Activated naive CD8-positive, alpha-beta T cell treated with anti-CD3 and anti-CD28 coated beads, Interleukin-2, amount 50 U/mL, for 24 hours (primary cell): ENCODE results near the gene GNB3.

ENCODE experiments used
- ATAC-seq: fragments of 150-1000 bp; cut with Tn5 transposase; one replicate; pipeline ENCODE4 v1.10.0; 2021
- DNase-seq: peaks from one replicate; pipeline ENCODE4 v3.0.0; 2021
- H3K27ac Mint-ChIP-seq: one replicate; pipeline ENCODE4 v1.8.0; 2021; ENCODE audit warnings: mild to moderate bottlenecking, mixed read lengths
- H3K27me3 Mint-ChIP-seq: one replicate; pipeline ENCODE4 v1.8.0; 2021; ENCODE audit warnings: mixed read lengths
- H3K36me3 Mint-ChIP-seq: one replicate; pipeline ENCODE4 v1.8.0; 2021; ENCODE audit warnings: low read depth, mixed read lengths
- H3K4me1 Mint-ChIP-seq: one replicate; pipeline ENCODE4 v1.8.0; 2021; ENCODE audit warnings: mixed read lengths
- H3K4me3 Mint-ChIP-seq: one replicate; pipeline ENCODE4 v1.8.0; 2021; ENCODE audit warnings: mild to moderate bottlenecking, moderate library complexity, mixed read lengths
- H3K9me3 Mint-ChIP-seq: one replicate; pipeline ENCODE4 v1.8.0; 2021; ENCODE audit warnings: mixed read lengths

The GNB3 gene

GRCh38 chr12:6840761-6841515 is at the start of gene GNB3:
TSS of gene GNB3 (plus strand) at chr12:6840925. CDS start at chr12:6841288, 363 bp downstream.
- DNase-seq = no peak
- no peaks in the 10 kb centered on the region for H3K4me1 Mint-ChIP-seq
- H3K9me3 Mint-ChIP-seq = no peaks in the 10 kb centered on the region
- H3K27ac Mint-ChIP-seq = no peak within 1 kb of the TSS
- no peak within 1 kb of the TSS for H3K4me3 Mint-ChIP-seq
- H3K27me3 Mint-ChIP-seq = no peaks in the 10 kb centered on the region
- H3K36me3 Mint-ChIP-seq = no peaks in the 10 kb centered on the region
- no peak for ATAC-seq

- peak overlapping the region; percentile 55 for H3K4me3 Mint-ChIP-seq
- H3K9me3 Mint-ChIP-seq = no peaks in the 10 kb centered on the region
- ATAC-seq (peak; percentile 55), DNase-seq (peak; percentile 42)
- no peaks in the 10 kb centered on the region for H3K36me3 Mint-ChIP-seq
- peak overlapping the region; percentile 58 for H3K27ac Mint-ChIP-seq
- peaks cover 9% of the 10 kb centered on the region for H3K27me3 Mint-ChIP-seq
- H3K4me1 Mint-ChIP-seq = peaks cover 49% of the 10 kb centered on the region
Observed at GRCh38 chr12:6791931-6792520, 48.7 kb upstream of the GNB3 start.

- no peak for DNase-seq
- peak; percentile 59 for ATAC-seq
- H3K4me1 Mint-ChIP-seq = peaks cover 45% of the 10 kb centered on the region
Observed at GRCh38 chr12:6792522-6793201, 48.1 kb upstream of the GNB3 start.

GRCh38 chr12:6795088-6795487 is 45.6 kb upstream of the GNB3 start:
- ATAC-seq (no peak), DNase-seq (no peak)
- Mint-ChIP-seq H3K4me3 (no peak overlapping the region), H3K9me3 (no peaks in the 10 kb centered on the region), H3K4me1 (peaks cover 28% of the 10 kb centered on the region), H3K27me3 (peaks cover 21% of the 10 kb centered on the region), H3K36me3 (no peaks in the 10 kb centered on the region), H3K27ac (no peak overlapping the region)

More at GRCh38 chr12:6792522-6793201, 48.1 kb upstream of the GNB3 start:
- Mint-ChIP-seq H3K36me3 (no peaks in the 10 kb centered on the region), H3K27ac (peak overlapping the region; percentile 58), H3K4me3 (peak overlapping the region; percentile 55), H3K9me3 (no peaks in the 10 kb centered on the region), H3K27me3 (peaks cover 13% of the 10 kb centered on the region)

GRCh38 chr12:6796576-6796975 is 44.1 kb upstream of the GNB3 start:
- Mint-ChIP-seq H3K36me3 (no peaks in the 10 kb centered on the region), H3K27ac (no peak overlapping the region), H3K27me3 (peaks cover 21% of the 10 kb centered on the region), H3K9me3 (no peaks in the 10 kb centered on the region), H3K4me1 (peaks cover 19% of the 10 kb centered on the region), H3K4me3 (no peak overlapping the region)
- DNase-seq (no peak), ATAC-seq (no peak)

- no peak overlapping the region for H3K4me3 Mint-ChIP-seq
Observed at GRCh38 chr12:6799147-6799546, 41.6 kb upstream of the GNB3 start.

GRCh38 chr12:6807170-6807569 is 33.6 kb upstream of the GNB3 start:
- DNase-seq (no peak), ATAC-seq (no peak)
- Mint-ChIP-seq H3K4me3 (no peak overlapping the region), H3K4me1 (peaks cover 6% of the 10 kb centered on the region), H3K27me3 (no peaks in the 10 kb centered on the region), H3K27ac (no peak overlapping the region), H3K9me3 (no peaks in the 10 kb centered on the region), H3K36me3 (no peaks in the 10 kb centered on the region)

More at GRCh38 chr12:6799147-6799546, 41.6 kb upstream of the GNB3 start:
- ATAC-seq (no peak), DNase-seq (no peak)
- no peak overlapping the region for H3K27ac Mint-ChIP-seq
- peaks cover 16% of the 10 kb centered on the region for H3K27me3 Mint-ChIP-seq
- H3K4me1 Mint-ChIP-seq = no peaks in the 10 kb centered on the region
- H3K9me3 Mint-ChIP-seq = no peaks in the 10 kb centered on the region
- no peaks in the 10 kb centered on the region for H3K36me3 Mint-ChIP-seq

- Mint-ChIP-seq H3K9me3 (no peaks in the 10 kb centered on the region), H3K27ac (no peak overlapping the region), H3K36me3 (no peaks in the 10 kb centered on the region), H3K27me3 (peaks cover 2% of the 10 kb centered on the region), H3K4me1 (peaks cover 6% of the 10 kb centered on the region), H3K4me3 (no peak overlapping the region)
- ATAC-seq = no peak
- DNase-seq = no peak
Observed at GRCh38 chr12:6809056-6809455, 31.7 kb upstream of the GNB3 start.

GRCh38 chr12:6810758-6811157 is 30.0 kb upstream of the GNB3 start:
- Mint-ChIP-seq H3K27ac (no peak overlapping the region), H3K27me3 (peaks cover 9% of the 10 kb centered on the region), H3K36me3 (no peaks in the 10 kb centered on the region), H3K4me3 (no peak overlapping the region), H3K9me3 (no peaks in the 10 kb centered on the region), H3K4me1 (peaks cover 6% of the 10 kb centered on the region)
- DNase-seq = no peak
- ATAC-seq = no peak

- ATAC-seq (no peak), DNase-seq (no peak)
- H3K27me3 Mint-ChIP-seq = peaks cover 9% of the 10 kb centered on the region
- no peak overlapping the region for H3K4me3 Mint-ChIP-seq
- peaks cover 6% of the 10 kb centered on the region for H3K4me1 Mint-ChIP-seq
- no peak overlapping the region for H3K27ac Mint-ChIP-seq
- H3K9me3 Mint-ChIP-seq = no peaks in the 10 kb centered on the region
- peaks cover 2% of the 10 kb centered on the region for H3K36me3 Mint-ChIP-seq
Observed at GRCh38 chr12:6813363-6813762, 27.4 kb upstream of the GNB3 start.

GRCh38 chr12:6816598-6816997 is 24.1 kb upstream of the GNB3 start:
- Mint-ChIP-seq H3K27me3 (peaks cover 19% of the 10 kb centered on the region), H3K4me1 (peaks cover 7% of the 10 kb centered on the region), H3K4me3 (no peak overlapping the region), H3K27ac (no peak overlapping the region), H3K36me3 (peaks cover 2% of the 10 kb centered on the region), H3K9me3 (no peaks in the 10 kb centered on the region)
- ATAC-seq (no peak), DNase-seq (no peak)

- ATAC-seq (no peak), DNase-seq (no peak)
- Mint-ChIP-seq H3K4me1 (peaks cover 9% of the 10 kb centered on the region), H3K4me3 (no peak overlapping the region), H3K27me3 (peaks cover 21% of the 10 kb centered on the region), H3K9me3 (no peaks in the 10 kb centered on the region), H3K36me3 (peaks cover 2% of the 10 kb centered on the region), H3K27ac (no peak overlapping the region)
Observed at GRCh38 chr12:6817098-6817497, 23.6 kb upstream of the GNB3 start.

GRCh38 chr12:6817662-6818157 is 23.0 kb upstream of the GNB3 start:
- Mint-ChIP-seq H3K9me3 (no peaks in the 10 kb centered on the region), H3K27ac (peak overlapping the region; percentile 10), H3K27me3 (peaks cover 27% of the 10 kb centered on the region), H3K36me3 (peaks cover 2% of the 10 kb centered on the region), H3K4me1 (peaks cover 13% of the 10 kb centered on the region), H3K4me3 (no peak overlapping the region)
- ATAC-seq (no peak), DNase-seq (no peak)

GRCh38 chr12:6818222-6818621 is 22.5 kb upstream of the GNB3 start:
- Mint-ChIP-seq H3K4me3 (no peak overlapping the region), H3K27me3 (peaks cover 32% of the 10 kb centered on the region), H3K9me3 (no peaks in the 10 kb centered on the region), H3K36me3 (peaks cover 2% of the 10 kb centered on the region), H3K4me1 (peaks cover 13% of the 10 kb centered on the region), H3K27ac (no peak overlapping the region)
- DNase-seq (no peak), ATAC-seq (no peak)

- H3K27me3 Mint-ChIP-seq = peaks cover 36% of the 10 kb centered on the region
- H3K9me3 Mint-ChIP-seq = no peaks in the 10 kb centered on the region
- H3K4me3 Mint-ChIP-seq = no peak overlapping the region
- H3K27ac Mint-ChIP-seq = no peak overlapping the region
- no peak for ATAC-seq
- peaks cover 2% of the 10 kb centered on the region for H3K36me3 Mint-ChIP-seq
- H3K4me1 Mint-ChIP-seq = peaks cover 13% of the 10 kb centered on the region
- DNase-seq = no peak
Observed at GRCh38 chr12:6818645-6819044, 22.1 kb upstream of the GNB3 start.
